Measurements from ENCODE around the gene CAPN1.
"Not testable (repeated sequence)": the region's sequence is repeated elsewhere in the genome, so short reads cannot be mapped to it uniquely, and the experiment has no call there.

The CAPN1 gene

DNA sequence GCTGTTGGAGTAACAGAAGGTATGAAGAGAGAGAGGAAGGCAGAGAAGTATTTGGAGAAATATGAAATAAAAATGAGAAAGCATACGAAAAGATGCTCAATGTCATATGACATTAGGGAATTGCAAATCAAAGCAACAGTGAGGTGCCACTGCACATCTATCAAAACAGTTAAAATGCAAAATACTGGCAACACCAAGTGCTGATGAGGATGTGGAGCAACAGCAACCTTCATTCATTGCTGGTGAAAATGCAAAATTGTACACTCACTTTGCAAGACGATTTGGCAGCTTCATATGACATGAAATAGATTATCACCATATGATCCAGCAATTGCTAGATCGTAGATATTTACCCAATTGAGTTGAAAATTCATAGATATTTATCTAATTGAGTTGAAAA, 21.1 kb upstream of the CAPN1 start:
- no peak for DNase-seq (ENCODE audit: low read depth)

DNA sequence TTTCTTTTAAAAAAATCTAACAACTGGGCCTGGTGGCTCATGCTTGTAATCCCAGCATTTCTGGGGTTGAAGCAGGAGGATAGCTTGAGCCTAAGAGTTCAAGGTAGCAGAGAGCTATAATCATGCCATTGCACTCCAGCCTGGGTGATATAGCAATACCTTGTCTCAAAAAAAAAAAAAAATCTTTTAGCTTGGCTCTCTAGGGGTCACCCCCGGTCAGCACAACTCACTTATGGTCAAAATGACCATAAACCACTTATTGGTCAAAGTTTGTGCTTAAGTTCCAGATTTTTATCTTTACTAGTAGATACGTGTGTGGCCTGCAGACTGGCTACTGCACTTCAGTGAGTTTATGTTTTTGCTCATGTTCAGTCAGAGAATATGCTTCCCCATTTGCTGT, 18.0 kb upstream of the CAPN1 start:
- DNase-seq (ENCODE audit: low read depth), result no peak

DNA sequence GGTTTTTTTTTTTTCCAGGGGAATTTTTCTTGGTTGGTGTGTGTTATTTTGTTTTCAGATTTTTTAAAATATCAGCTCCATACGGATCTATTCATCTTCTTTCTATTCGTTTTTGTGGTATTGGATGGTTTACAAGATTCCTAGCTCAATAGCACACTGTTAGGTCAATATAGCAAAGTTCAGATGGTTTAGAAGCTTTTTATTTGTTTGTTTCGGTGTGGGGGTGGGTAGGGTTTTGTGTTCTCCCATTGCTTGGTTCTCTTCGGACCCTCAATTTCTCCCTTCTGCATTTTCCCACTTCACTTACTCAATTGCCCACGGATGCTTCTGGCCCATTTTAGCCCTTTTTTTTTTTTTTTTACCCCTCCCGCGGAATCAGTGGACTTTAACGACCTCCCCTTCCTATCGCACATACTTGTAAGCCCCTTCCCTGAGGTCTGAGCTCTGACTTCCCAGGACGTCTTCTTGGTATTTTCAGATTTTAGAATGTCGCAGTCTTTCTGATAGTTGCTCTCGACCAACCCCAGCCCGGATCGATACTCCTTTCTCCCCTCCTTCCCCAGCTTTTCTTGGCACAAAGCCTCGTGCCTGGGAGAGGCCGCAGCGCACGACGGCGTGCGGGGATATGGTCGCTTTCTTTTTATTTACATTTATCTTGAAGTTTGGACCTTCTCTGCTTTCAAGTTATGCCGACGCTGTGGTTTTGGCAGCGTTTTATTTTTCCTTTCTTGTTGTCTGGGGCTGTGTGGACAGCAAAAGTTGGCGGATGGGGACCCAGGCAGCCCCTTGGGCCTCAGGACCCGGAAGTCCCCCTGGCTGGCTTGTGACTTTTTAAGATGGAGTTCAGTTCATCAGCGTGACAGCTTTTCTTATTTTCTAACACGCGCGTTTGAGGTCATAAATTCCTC, 16.1 kb upstream of the CAPN1 start:
- DNase-seq (ENCODE audit: low read depth), result no peak

DNA sequence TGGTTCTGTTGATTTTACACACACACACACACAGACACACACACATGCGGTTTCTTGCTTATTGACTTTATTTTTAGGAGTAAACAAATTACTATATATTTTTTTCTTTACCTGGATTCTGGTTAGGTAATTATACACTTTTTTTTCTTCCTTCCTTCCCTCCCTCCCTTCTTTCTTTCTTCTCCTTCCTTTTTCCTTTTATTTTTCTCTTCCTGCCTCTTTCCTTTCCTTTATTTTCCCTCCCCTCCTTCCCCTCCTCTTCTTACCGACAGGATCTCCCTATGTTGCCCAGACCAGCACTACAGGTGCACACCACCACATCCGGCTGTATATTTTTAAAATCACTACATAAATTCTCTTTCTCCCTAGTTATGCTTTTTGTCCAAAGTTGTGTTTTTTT, 14.8 kb upstream of the CAPN1 start:
- DNase-seq (ENCODE audit: low read depth), result no peak

DNA sequence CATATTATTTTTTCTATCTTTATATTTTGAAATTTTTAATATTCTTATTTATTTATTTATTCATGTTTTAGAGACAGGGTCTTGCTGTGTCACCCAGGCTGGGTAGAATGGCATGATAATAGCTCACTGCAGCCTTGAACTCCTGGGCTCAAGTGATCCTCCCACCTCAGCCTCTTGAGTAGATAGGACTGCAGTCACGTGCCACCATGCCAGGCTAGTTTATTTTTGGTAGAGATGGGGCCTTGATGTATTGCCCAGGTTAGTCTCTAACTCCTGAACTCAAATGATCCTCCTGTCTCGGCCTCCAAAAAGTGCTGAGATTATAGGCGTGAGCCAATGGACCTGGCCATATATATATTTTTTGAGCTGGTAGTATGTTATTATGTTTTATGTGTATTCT, 14.1 kb upstream of the CAPN1 start:
- no peak for DNase-seq (ENCODE audit: low read depth)

DNA sequence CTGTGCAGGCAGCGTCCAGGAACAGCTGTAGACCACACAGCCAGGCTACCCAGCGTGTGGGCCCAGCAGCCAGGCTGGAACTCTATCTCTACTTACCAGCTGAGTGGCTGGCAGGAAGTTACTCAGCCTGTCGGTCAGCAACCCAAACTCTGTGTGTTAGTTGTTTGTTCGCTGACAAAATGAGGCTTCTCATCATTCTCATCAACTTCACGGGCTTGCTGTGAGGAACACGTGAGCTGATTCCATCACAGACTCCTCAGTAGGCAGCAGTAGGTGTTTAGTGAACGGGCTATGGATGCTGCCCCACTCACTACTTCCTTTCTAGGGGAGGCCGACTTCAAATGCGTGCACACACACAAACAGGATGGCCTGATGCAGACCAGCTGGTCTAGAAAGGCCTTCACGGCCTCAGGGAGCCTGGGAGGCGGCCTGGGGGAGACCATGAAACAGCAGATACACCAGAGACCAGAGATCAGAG, 12.5 kb upstream of the CAPN1 start:
- DNase-seq (ENCODE audit: low read depth), result no peak

DNA sequence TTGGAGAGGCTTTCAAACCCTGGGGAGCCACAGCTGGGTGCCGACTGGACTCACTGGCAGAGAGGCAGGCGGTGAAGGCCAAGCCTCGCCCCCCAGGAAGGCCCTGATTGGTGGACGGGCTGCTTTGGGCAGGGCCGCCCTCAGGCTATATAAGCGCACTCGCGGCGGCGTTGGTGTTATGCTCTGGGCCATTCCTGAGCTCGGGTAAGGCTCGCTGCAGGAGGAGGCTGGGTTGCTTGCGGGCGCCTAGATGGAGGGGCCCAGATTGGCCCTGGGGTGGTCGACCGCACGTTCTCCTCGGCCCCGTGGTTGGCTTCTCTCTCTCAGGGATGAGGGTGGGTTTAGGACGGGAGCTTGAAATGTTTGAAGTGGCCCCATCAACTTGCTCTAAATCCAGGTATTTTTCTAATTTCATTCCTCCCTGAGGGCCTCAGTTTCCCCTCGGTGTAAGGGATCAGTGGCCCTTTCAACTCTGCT, 11.6 kb upstream of the CAPN1 start, which contains the start of gene SPDYC:
Gene SPDYC, plus strand, starts transcription at position 176 of the 477 bp plus-strand sequence. CDS start 1,125 bp downstream, outside the sequence.
- DNase-seq (ENCODE audit: low read depth), result no peak

DNA sequence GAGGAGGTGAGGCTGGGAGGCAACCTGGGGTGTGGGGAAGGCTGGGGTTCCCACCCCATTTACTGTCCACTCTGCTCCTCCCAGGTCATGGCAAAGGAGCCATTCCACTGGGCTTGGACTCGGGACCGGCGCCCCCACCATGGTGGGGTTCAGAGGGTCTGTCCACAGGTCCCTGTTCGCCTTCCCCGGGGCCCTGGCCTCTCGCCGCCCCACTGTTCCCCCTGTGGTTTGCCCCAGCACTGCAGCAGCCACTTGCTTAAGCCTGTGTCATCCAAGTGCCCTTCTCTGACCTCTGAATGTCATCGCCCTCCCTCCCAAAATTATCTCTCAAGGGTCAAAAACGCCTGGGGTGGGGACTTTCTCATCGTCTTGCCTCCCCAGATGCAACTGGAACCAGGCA, 9.1 kb upstream of the CAPN1 start:
- DNase-seq (ENCODE audit: low read depth), result no peak

DNA sequence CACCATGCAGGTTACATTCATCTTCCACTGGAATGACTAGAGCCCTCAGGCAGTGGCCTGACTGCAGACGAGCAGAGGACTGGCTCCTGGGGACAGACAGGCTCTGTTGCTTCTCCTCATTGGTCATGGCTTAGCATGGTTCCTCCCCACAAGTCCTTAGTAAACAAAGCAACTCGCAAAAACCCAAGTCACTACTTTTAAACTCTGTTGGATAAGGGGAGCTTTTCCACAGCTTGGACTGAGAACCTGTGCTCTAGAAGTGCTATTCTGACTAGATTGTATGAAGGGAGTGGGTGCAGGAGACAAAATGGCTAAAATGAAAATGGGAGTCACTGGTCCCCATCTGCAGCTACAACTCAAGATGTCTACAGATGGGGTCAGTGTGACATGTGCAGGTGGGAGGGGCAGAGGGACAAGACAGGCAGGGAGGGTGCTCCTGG, 7.1 kb upstream of the CAPN1 start:
- not testable (repeated sequence) for DNase-seq (ENCODE audit: low read depth)

DNA sequence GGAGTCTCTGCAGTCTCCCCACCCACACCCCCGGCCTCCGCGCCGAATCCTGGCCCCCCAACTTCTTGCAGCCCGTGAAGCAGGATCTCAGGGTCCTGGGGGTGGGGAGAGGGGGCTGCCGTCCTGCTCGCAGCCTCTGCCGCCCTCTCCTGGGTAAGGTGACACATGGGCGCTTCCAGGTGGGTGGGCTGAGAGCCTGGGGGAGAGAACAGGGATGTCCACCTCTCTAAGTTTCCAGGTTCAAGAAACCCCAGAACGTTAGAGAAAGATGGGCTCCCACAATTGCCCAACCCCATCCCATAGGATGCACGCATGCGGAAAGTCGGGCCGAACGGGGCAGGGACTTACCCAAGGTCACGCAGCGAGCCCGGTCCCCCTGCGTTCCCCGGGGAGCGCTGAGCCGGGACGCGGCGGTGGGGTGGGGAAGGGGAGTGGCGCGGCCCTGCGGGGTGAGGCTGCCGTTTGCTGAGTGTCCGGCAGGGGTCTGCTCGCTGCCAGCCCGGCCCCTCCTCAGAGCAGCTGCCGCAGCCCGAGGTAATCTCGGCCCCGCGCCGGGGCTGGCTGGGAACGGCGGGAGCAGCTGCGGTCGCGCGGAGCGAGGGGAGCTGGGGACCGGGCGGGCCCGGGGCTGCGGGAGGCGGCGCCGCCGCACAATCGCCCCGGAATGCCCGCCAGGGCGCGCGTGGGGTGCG, 705 bp upstream of the CAPN1 start:
- peak; percentile 34 for DNase-seq (ENCODE audit: low read depth)

DNA sequence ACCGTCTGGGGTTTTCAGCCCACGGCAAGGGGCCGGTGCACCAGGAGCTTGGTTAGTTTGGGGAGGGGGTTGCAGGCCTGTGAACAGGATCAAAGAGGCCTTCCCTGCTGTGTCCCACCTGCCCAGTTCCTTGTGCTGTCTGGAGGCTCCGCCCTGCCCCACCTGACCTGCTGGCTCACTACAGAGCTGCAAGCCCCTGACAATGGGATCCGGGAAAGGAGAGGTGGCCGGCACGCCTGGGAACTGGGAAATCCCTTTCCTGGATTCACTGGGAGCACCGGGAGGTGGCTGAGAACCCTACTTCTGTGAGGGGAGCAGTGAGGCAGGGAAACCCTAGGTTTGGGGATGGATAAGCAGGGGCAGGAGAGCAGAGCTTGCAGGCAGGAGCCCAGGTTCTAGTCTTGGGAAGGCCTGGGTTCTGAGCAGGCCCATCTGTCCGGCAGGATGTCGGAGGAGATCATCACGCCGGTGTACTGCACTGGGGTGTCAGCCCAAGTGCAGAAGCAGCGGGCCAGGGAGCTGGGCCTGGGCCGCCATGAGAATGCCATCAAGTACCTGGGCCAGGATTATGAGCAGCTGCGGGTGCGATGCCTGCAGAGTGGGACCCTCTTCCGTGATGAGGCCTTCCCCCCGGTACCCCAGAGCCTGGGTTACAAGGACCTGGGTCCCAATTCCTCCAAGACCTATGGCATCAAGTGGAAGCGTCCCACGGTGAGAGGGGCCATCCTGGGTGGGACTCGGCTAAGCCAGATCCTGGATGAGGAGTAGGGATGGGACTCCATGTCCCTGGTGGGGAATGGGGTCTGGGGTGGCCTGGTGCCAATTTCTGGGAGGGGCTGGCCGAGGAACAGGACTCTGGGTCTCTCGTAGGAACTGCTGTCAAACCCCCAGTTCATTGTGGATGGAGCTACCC, 786 bp downstream of the CAPN1 start:
- DNase-seq (ENCODE audit: low read depth), result no peak

DNA sequence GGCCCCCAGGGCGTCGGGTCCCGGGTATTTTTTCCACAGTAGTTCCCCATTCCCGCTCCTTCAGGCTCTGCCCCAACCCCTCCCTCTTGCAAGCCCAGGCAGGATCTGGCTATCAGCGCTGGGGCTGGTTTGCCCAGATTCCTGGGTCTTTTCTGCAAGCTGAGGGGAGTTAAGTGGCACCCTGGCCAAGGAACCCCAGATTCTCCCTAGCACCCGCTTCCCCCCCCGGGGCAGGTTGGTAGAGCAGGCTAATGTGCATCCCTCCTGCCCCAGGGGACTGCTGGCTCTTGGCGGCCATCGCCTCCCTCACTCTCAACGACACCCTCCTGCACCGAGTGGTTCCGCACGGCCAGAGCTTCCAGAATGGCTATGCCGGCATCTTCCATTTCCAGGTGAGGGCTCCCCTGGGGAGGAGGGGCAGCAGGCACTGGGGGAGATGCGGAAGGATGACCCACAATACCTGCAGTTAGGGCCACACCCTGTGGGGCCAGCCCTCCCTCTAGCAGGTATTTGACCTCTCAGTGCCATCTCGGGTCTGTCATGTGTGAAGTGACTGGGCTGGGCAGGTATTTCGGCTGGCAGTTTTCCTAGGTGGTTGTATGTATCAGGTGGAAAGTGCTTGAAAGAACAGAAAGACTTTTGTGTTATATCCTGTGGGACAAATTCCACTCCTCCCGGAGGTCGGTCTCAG, 1.6 kb downstream of the CAPN1 start:
- DNase-seq (ENCODE audit: low read depth), result no peak

DNA sequence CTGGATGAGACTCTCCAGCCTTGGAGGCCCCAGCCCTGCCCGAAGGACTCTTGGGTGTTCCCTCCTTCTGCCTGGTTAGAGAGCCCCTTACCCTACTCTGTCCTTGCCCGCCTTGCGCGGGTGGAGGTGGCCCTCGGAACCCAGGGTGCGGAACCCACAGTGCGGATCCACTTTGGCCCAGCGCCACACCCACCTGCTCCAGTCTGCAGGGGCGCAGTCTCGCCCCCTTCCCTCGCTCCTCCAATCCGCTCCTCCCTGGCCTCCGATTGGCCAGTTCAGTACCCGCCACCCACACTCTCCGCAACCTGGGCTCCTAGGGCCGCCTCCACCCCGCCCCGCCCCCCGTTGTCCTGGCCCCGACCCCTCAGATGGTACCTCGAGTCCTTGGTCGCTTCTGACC, 2.4 kb downstream of the CAPN1 start:
- no peak for DNase-seq (ENCODE audit: low read depth)

DNA sequence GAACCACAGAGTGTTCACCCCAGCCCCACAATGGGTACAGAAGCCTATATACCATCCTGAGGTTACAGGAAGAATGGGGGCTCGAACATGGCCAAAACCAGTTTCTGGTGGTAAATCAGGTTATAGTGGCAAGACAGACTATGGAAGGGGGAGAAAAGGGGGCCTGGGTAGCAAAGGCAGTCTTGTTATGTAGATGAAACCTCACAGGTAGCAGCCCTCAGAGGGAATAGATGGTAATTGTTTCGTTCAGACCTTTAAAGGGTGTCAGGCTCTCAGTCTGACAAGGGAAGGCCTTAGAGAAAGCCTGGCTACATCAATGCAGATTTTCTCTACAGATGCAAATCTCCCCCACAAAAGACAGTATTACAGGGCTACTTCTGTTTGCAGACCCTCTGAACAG, 3.4 kb downstream of the CAPN1 start:
- DNase-seq (ENCODE audit: low read depth), result no peak

DNA sequence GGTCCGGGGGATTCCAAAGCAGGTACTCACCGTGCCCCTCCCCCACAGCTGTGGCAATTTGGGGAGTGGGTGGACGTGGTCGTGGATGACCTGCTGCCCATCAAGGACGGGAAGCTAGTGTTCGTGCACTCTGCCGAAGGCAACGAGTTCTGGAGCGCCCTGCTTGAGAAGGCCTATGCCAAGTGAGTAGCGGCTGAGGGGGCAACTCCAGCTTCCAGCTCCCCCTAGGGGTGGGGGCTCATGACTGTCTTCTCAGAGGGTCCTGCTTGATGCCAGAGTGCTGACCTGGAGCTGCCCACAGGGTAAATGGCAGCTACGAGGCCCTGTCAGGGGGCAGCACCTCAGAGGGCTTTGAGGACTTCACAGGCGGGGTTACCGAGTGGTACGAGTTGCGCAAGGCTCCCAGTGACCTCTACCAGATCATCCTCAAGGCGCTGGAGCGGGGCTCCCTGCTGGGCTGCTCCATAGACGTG, 4.2 kb downstream of the CAPN1 start:
- DNase-seq (ENCODE audit: low read depth), result no peak

DNA sequence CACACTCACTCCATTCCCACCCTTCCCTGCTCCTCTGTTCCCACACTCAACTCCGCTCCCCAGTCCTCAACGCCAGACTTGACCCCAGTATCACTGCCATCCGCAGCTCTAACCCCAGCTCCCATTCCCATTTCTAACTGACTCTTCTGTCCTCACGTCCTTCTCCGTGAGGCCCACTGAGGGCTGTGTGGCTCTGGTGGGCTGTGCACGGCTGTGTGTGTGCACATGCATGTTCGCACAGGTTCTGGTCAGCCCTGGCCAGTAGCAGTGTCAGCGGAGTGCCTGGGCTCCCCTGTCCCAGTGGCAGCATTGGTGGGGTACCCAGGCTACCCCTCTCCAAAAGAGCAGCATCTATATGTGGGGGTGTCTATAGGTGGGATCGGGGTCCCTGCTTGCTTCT, 5.0 kb downstream of the CAPN1 start:
- no peak for DNase-seq (ENCODE audit: low read depth)

DNA sequence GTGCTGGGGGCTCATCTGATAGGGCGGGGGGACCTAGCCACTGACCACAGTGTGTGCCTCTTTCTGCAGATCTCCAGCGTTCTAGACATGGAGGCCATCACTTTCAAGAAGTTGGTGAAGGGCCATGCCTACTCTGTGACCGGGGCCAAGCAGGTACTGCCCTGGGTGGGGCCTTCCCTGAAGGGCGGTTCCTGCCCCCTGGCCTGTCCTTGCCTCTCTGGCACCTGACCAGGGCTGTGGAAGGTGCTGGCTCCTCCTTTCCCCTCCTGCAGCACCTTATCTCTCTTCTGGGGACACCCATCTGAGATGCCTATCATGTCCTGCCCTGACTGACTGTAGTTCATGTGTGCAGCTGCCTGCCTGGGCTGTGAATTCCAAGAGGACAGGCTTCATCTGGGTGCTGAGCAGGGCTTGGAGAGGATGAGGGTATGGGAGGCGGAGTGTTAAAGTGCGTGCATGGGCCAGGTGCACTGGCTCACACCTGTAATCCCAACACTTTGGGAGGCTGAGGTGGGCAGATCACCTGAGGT, 5.5 kb downstream of the CAPN1 start:
- DNase-seq (ENCODE audit: low read depth), result no peak

DNA sequence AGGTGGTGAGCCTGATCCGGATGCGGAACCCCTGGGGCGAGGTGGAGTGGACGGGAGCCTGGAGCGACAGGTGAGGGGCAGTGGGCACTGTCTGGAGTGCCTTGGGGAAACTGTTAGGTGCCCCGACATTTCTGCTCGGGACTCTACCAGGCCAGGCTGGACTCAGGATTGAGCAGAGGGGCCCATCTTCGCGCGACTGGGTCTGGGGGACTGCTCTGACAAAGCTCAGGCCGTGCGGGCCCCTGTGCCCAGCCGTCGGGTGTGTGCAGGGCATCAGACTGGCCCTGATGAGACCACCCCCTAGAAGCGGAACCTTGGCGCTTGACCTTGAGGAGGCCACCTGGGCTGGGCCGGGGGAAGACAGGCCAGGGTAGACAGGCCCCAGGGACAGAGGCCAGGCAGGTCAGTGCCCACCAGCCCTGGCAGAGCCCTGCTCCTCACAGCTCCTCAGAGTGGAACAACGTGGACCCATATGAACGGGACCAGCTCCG, 6.3 kb downstream of the CAPN1 start:
- DNase-seq (ENCODE audit: low read depth), result no peak

DNA sequence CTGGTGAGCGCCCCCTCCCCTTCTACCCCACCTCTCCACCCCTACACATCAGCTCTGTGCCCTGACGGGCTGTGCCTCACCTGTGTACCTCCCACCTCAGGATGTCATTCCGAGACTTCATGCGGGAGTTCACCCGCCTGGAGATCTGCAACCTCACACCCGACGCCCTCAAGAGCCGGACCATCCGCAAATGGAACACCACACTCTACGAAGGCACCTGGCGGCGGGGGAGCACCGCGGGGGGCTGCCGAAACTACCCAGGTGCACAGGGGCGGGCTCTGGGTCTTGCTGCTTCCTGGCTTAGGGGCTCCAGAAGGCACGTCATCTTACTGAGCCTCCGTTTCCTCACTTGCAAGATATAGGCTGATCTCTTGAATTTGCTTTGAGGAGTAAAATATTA, 6.8 kb downstream of the CAPN1 start:
- DNase-seq (ENCODE audit: low read depth), result no peak

DNA sequence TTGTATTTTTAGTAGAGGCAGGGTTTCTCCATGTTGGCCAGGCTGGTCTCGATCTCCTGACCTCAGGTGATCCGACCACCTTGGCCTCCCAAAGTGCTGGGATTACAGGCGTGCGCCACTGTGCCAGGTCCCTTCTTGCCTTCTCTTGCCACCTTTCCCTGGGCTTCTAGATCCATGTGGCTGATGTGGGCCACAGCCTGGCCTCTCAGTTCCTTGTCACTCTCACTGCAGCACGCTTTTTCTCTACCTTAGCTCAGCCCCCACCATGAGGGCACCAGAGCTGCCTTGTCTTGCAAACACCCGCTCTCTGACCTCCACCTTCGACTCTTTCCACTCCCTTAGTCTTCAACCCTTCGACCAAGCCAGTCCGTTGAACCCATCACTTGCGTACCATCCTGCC, 7.5 kb downstream of the CAPN1 start:
- no peak for DNase-seq (ENCODE audit: low read depth)

DNA sequence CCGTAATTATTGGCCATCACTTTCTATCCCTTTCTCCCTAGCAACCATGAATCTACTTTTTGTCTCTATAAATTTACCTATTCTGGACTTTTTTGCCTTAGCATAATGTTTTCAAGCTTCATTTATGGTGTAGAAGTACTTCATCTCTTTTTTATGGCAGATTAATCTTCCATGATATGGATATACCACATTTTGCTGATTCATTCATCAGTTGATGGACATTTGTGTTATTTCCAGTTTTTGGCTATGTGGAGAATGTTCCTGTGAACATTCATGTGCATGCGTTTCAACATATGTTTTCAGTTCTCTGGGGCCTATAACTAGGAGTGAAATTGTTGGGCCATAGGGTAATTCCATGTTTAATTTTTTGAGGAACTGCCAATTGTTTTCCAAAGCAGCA, 12.8 kb downstream of the CAPN1 start:
- DNase-seq (ENCODE audit: low read depth), result no peak
